CD4-positive, alpha-beta T cell (primary cell): ENCODE data around the gene GPC5. TPM values are rescaled to one million over a fixed set of nuclear protein-coding genes. Genes with fewer than 3 reads are reported as not detected.

Experiments
- ATAC-seq: fragments of 200-7000 bp; cut with Tn5 transposase; one replicate; pipeline ENCODE4 v1.10.0; 2022; ENCODE audit warnings: mild to moderate bottlenecking; ENCODE audit not compliant: poor library complexity
- CTCF ChIA-PET: fragments of 350-600 bp; sonication (Branson Sonifier 250); formaldehyde crosslinking; loops from one replicate; lab custom pipeline; 2021; ENCODE audit warnings: antibody characterized with exemption, inconsistent platforms; lab: Charles Lee
- POLR2A ChIA-PET: fragments of 350-600 bp; sonication (Branson Sonifier 250); formaldehyde crosslinking; loops from one replicate; lab custom pipeline; 2021; ENCODE audit warnings: antibody characterized with exemption, inconsistent platforms; lab: Charles Lee
- DNase-seq, 14 experiments: peaks; one replicate each; pipeline ENCODE4 v3.0.0-alpha.2; 2013 to 2020; ENCODE audit warnings: mixed read lengths in 2 of 14
- H3K27ac ChIP-seq, 2 donors: one replicate each; pipeline versions ENCODE4 v1.5.1 to v1.7.0; 2013; ENCODE audit warnings: low read length in 2 of 2, low read depth in 1 of 2, mild to moderate bottlenecking in 1 of 2
- H3K27me3 ChIP-seq, 2 experiments: 1 replicate in 1 of 2; 2 replicates in 1 of 2; pipeline versions ENCODE4 v1.6.1 to v1.7.0; 2013; ENCODE audit warnings: low read length in 2 of 2, control low read depth in 1 of 2, mild to moderate bottlenecking in 1 of 2, moderate library complexity in 1 of 2; ENCODE audit not compliant: insufficient read depth in 2 of 2, control insufficient read depth in 1 of 2
- H3K36me3 ChIP-seq: one replicate; pipeline ENCODE4 v1.6.1; 2013; ENCODE audit warnings: low read length, control low read depth; ENCODE audit not compliant: insufficient read depth
- H3K4me1 ChIP-seq: one replicate; pipeline ENCODE4 v1.6.1; 2013; ENCODE audit warnings: low read length, control low read depth; ENCODE audit not compliant: insufficient read depth
- H3K4me3 ChIP-seq: one replicate; pipeline ENCODE4 v1.5.1; 2013; ENCODE audit warnings: mild to moderate bottlenecking, low read length, moderate library complexity
- H3K9me3 ChIP-seq, 2 experiments: 1 replicate in 1 of 2; 2 replicates in 1 of 2; pipeline versions ENCODE4 v1.6.1 to v1.7.0; 2013; ENCODE audit warnings: low read length in 2 of 2, mild to moderate bottlenecking in 2 of 2, control low read depth in 1 of 2, moderate library complexity in 1 of 2; ENCODE audit not compliant: control insufficient read depth in 1 of 2, insufficient read depth in 1 of 2
- H3K27ac Mint-ChIP-seq: one replicate; pipeline ENCODE4 v1.8.0; 2020; ENCODE audit warnings: mixed read lengths
- H3K27me3 Mint-ChIP-seq: one replicate; pipeline ENCODE4 v1.8.0; 2021; ENCODE audit warnings: mixed read lengths
- H3K36me3 Mint-ChIP-seq: one replicate; pipeline ENCODE4 v1.8.0; 2021; ENCODE audit warnings: low read depth, mixed read lengths
- H3K4me1 Mint-ChIP-seq: one replicate; pipeline ENCODE4 v1.8.0; 2021; ENCODE audit warnings: low read depth, mixed read lengths
- H3K4me3 Mint-ChIP-seq: one replicate; pipeline ENCODE4 v1.8.0; 2020; ENCODE audit warnings: mild to moderate bottlenecking, mixed read lengths
- H3K9me3 Mint-ChIP-seq: one replicate; pipeline ENCODE4 v1.8.0; 2020; ENCODE audit warnings: mixed read lengths
- intact Hi-C, 2 experiments: fragments of 100-400 bp; cut with DNase I in 1 of 2; cut with micrococcal nuclease in 1 of 2; formaldehyde crosslinking; loops; one replicate each; pipeline versions ENCODE4 v1.15.1 to v1.9.0; 2023 to 2025; cut with DNase I, micrococcal nuclease
- total RNA-seq, 174 experiments: library from RNA in 2 of 174; stranded (reverse) in 2 of 174; gene quantifications; one replicate each; pipeline ENCODE4 v1.2.3 and lab custom pipeline; 2021 to 2026
- TF ChIP-seq, protein P1 (sequence below): fragments of 200-600 bp; IDR thresholded peaks from one replicate; pipeline ENCODE4 v1.8.0; 2022; ENCODE audit warnings: antibody characterized with exemption, mild to moderate bottlenecking

GPC5 gene
- total RNA-seq, 2 experiments from 2014 or later = not detected

DNA sequence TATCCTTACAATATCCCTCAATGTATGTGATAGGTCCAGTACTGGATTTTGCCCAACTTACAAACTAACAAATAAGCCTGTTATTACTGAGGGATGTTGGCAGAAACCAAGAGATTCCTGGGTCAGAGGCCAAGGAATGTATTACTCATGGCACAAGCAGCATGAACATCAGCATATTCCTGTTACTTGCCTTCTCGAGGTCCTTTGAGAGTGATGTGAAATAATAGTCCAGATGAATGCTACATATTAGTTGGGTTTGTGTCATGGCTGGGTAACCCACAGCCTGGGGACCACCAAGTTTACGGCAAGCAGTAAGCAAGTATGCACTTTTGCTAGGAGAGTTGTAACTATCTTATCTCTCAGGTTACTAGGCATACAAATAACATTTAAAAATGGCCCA, 1443.7 kb downstream of the GPC5 start:
- CTCF ChIA-PET = interaction anchor here (1.1 kb wide), 1 partner anchor 11 kb away, joined by 3 read pairs; no protein-coding TSS in a partner anchor
- H3K4me3 ChIP-seq = no peak overlapping the region
- DNase-seq (no peak), ATAC-seq (no peak)
- H3K27ac Mint-ChIP-seq = no peak overlapping the region
- no peaks in the 10 kb centered on the region for H3K27me3 Mint-ChIP-seq
- intact Hi-C loops = no loop called here
- H3K4me1 Mint-ChIP-seq = no peaks in the 10 kb centered on the region
- TF ChIP-seq, protein P1, sequence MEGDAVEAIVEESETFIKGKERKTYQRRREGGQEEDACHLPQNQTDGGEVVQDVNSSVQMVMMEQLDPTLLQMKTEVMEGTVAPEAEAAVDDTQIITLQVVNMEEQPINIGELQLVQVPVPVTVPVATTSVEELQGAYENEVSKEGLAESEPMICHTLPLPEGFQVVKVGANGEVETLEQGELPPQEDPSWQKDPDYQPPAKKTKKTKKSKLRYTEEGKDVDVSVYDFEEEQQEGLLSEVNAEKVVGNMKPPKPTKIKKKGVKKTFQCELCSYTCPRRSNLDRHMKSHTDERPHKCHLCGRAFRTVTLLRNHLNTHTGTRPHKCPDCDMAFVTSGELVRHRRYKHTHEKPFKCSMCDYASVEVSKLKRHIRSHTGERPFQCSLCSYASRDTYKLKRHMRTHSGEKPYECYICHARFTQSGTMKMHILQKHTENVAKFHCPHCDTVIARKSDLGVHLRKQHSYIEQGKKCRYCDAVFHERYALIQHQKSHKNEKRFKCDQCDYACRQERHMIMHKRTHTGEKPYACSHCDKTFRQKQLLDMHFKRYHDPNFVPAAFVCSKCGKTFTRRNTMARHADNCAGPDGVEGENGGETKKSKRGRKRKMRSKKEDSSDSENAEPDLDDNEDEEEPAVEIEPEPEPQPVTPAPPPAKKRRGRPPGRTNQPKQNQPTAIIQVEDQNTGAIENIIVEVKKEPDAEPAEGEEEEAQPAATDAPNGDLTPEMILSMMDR = no peak
- no peaks in the 10 kb centered on the region for H3K27me3 ChIP-seq
- no peak overlapping the region for H3K4me3 Mint-ChIP-seq
- H3K27ac ChIP-seq = no peak overlapping the region
- no peaks in the 10 kb centered on the region for H3K36me3 ChIP-seq
- H3K4me1 ChIP-seq = no peaks in the 10 kb centered on the region
- POLR2A ChIA-PET = no interaction called here
- H3K9me3 Mint-ChIP-seq = peaks cover 7% of the 10 kb centered on the region
- no peaks in the 10 kb centered on the region for H3K36me3 Mint-ChIP-seq
- peaks cover 0 to 4% of the 10 kb centered on the region in 2 experiments for H3K9me3 ChIP-seq

- intact Hi-C loops = no loop called here
- CTCF ChIA-PET = no interaction called here
- no peaks in the 10 kb centered on the region for H3K36me3 Mint-ChIP-seq
Measured at GRCh38 chr13:92843549-92843948, 1445.1 kb downstream of the GPC5 start.

DNA sequence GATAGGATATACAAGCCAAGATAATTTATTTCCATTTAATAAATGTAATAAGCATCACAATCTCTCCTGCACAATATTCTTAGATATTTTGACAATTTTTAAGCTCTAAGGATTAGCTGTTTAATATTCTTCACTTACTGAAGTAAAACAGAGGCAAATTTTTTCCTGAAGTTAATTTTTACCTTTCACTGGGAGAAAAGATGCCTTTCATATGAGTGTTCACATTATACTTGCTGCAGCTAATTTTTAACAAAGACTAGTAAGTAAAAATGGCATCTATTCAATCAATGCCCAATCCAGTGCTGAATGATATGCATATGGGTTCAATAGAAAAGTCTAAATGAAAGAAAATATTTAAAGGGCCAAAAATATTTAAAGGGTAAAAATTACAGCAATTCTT, 1451.0 kb downstream of the GPC5 start:
- DNase-seq = no peak
- Histone ChIP-seq H3K27me3 (no peaks in the 10 kb centered on the region), H3K4me1 (no peaks in the 10 kb centered on the region), H3K27ac (no peak overlapping the region), H3K9me3 (no peaks in the 10 kb centered on the region), H3K4me3 (no peak overlapping the region), H3K36me3 (no peaks in the 10 kb centered on the region)
- Mint-ChIP-seq H3K27me3 (no peaks in the 10 kb centered on the region), H3K27ac (no peak overlapping the region), H3K9me3 (peaks cover 3% of the 10 kb centered on the region), H3K36me3 (no peaks in the 10 kb centered on the region), H3K4me3 (no peak overlapping the region), H3K4me1 (no peaks in the 10 kb centered on the region)
- no peak for ATAC-seq
- POLR2A ChIA-PET = no interaction called here
- CTCF ChIA-PET = no interaction called here
- intact Hi-C loops = no loop called here
- TF ChIP-seq, protein P1 = no peak

More at GRCh38 chr13:92843549-92843948, 1445.1 kb downstream of the GPC5 start:
- no peak for ATAC-seq
- Mint-ChIP-seq H3K27me3 (no peaks in the 10 kb centered on the region), H3K27ac (no peak overlapping the region), H3K9me3 (peaks cover 7% of the 10 kb centered on the region), H3K4me1 (no peaks in the 10 kb centered on the region), H3K4me3 (no peak overlapping the region)
- Histone ChIP-seq H3K9me3 (no peaks in the 10 kb centered on the region), H3K4me1 (no peaks in the 10 kb centered on the region), H3K27ac (no peak overlapping the region), H3K36me3 (no peaks in the 10 kb centered on the region), H3K4me3 (no peak overlapping the region), H3K27me3 (no peaks in the 10 kb centered on the region)
- TF ChIP-seq, protein P1 = no peak
- POLR2A ChIA-PET = no interaction called here
- DNase-seq = no peak
